ENCODE data around the gene BST1.

BST1 gene

DNA sequence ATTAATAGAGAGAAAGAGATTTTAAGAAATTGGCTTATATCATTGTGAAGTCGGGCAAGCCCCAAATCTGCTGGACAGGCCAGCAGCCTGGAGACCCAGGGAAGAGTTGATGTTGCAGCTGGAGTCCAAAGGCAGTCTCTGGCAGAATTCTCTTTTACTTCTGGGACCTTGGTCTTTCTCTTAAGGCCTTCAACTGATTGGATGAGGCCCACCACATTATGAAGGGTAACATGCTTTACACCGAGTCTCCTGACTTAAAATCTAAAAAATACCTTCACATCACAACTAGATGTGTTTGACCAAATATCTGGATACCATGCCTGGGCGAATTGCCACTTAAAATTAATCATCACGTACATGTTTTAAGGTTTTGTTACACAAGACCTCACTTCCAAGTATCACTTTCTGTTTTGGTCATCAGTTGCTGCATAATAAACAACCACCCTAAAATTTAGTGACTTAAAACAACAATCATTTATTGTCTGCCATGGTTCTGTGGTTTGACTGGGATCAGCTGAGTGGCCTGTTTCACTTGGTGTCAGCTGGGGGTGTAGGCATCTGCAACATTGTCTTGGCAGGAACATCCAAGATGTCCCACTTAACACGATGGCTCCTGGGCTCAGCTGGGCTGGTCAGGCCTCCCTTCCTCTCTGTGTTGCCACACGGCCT lies 78.7 kb downstream of the BST1 start:
- no peak for DNase-seq
